ENCODE data around the gene NR4A1. TPM values are rescaled to one million over a fixed set of nuclear protein-coding genes. Genes with fewer than 3 reads are reported as not detected.

Gene NR4A1
- total RNA-seq, 2 donors from 2014 or later, result 112 to 468 TPM

GRCh38 chr12:52023976-52024688 is 27.1 kb upstream of the NR4A1 start:
- Histone ChIP-seq H3K9me3 (no peaks in the 10 kb centered on the region), H3K4me1 (ENCODE audit: control insufficient read depth in 1 of 2, low read depth in 2 of 2) (peaks cover 16 to 23% of the 10 kb centered on the region in 2 donors), H3K27me3 (replicated peaks; ENCODE audit: insufficient read depth) (no peaks in the 10 kb centered on the region), H3K27ac (no peak overlapping the region), H3K4me3 (peak overlapping the region; percentile 73), H3K36me3 (no peaks in the 10 kb centered on the region)
- DNase-seq (ENCODE audit: low spot score) (no peak), ATAC-seq (ENCODE audit: insufficient number of reproducible peaks, low FRiP score, low read depth) (no peak)
- peak; percentile 21 for TF ChIP-seq CTCF (IDR thresholded peaks at IDR 0.05)

GRCh38 chr12:52024845-52025230 is 26.4 kb upstream of the NR4A1 start:
- H3K36me3 ChIP-seq, result no peaks in the 10 kb centered on the region
- H3K4me1 ChIP-seq (ENCODE audit: control insufficient read depth in 1 of 2, low read depth in 2 of 2), result peaks cover 16 to 23% of the 10 kb centered on the region in 2 donors
- no peak for TF ChIP-seq CTCF (IDR thresholded peaks at IDR 0.05)
- no peaks in the 10 kb centered on the region for H3K27me3 ChIP-seq (replicated peaks; ENCODE audit: insufficient read depth)
- H3K9me3 ChIP-seq, result no peaks in the 10 kb centered on the region
- ATAC-seq (ENCODE audit: insufficient number of reproducible peaks, low FRiP score, low read depth), result no peak
- no peak for DNase-seq (ENCODE audit: low spot score)
- H3K4me3 ChIP-seq, result peak overlapping the region; percentile 73
- H3K27ac ChIP-seq, result peak overlapping the region; percentile 83 to 88

- ATAC-seq (ENCODE audit: insufficient number of reproducible peaks, low FRiP score, low read depth), result no peak
- no peak for TF ChIP-seq CTCF (IDR thresholded peaks at IDR 0.05)
Measured at GRCh38 chr12:52026263-52026662, 25.0 kb upstream of the NR4A1 start.

GRCh38 chr12:52027085-52027843 is 24.0 kb upstream of the NR4A1 start:
- no peaks in the 10 kb centered on the region for H3K9me3 ChIP-seq
- no peak overlapping the region for H3K27ac ChIP-seq
- peaks cover 16 to 27% of the 10 kb centered on the region in 2 donors for H3K4me1 ChIP-seq (ENCODE audit: control insufficient read depth in 1 of 2, low read depth in 2 of 2)
- ATAC-seq (ENCODE audit: insufficient number of reproducible peaks, low FRiP score, low read depth), result no peak
- no peak overlapping the region for H3K4me3 ChIP-seq
- no peak for TF ChIP-seq CTCF (IDR thresholded peaks at IDR 0.05)
- no peaks in the 10 kb centered on the region for H3K36me3 ChIP-seq
- no peak for DNase-seq (ENCODE audit: low spot score)
- no peaks in the 10 kb centered on the region for H3K27me3 ChIP-seq (replicated peaks; ENCODE audit: insufficient read depth)

More at GRCh38 chr12:52026263-52026662, 25.0 kb upstream of the NR4A1 start:
- Histone ChIP-seq H3K27me3 (replicated peaks; ENCODE audit: insufficient read depth) (no peaks in the 10 kb centered on the region), H3K4me1 (ENCODE audit: control insufficient read depth in 1 of 2, low read depth in 2 of 2) (peaks cover 16 to 23% of the 10 kb centered on the region in 2 donors), H3K36me3 (no peaks in the 10 kb centered on the region), H3K27ac (peak overlapping the region in 1 of 2 donors; percentile 9), H3K4me3 (peak overlapping the region; percentile 73), H3K9me3 (no peaks in the 10 kb centered on the region)
- no peak for DNase-seq (ENCODE audit: low spot score)

- Histone ChIP-seq H3K9me3 (no peaks in the 10 kb centered on the region), H3K36me3 (no peaks in the 10 kb centered on the region), H3K27ac (no peak overlapping the region), H3K27me3 (replicated peaks; ENCODE audit: insufficient read depth) (no peaks in the 10 kb centered on the region), H3K4me3 (no peak overlapping the region), H3K4me1 (ENCODE audit: control insufficient read depth in 1 of 2, low read depth in 2 of 2) (peaks cover 15 to 28% of the 10 kb centered on the region in 2 donors)
- no peak for TF ChIP-seq CTCF (IDR thresholded peaks at IDR 0.05)
- ATAC-seq (ENCODE audit: insufficient number of reproducible peaks, low FRiP score, low read depth) (no peak), DNase-seq (ENCODE audit: low spot score) (no peak)
Measured at GRCh38 chr12:52029685-52030084, 21.6 kb upstream of the NR4A1 start.

Data from thoracic aorta (tissue), 2 donors.